ENCODE data around the gene FAN1. TPM values are rescaled to one million over a fixed set of nuclear protein-coding genes. Genes with fewer than 3 reads are reported as not detected.
A peak's percentile ranks its signal among the peaks of the same experiment; 100 is the strongest.

FAN1 gene
- total and polyA plus RNA-seq, 2 of the 13 experiments (the other 11 are each of a cell fraction or from before 2014, with no cell fraction given) = 10.8 to 20.1 TPM

DNA sequence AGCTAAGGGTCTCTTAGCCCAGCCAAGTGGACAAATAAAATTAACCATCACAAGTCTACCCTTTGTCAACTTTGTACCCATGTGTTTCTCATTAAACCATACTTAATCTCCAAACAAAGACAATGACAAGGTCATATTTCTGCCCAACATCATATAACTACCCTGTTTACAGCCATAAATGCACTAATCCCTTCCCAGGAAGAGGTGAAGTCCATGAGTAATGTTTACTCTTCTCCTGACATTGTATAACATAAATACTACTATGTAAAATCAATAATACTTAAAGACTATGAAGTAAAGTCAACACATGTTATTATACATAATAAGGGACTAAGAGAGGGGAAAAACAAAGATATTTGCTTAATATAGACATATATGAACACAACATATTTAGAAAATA, 38.5 kb upstream of the FAN1 start (continued):
- TF ChIP-seq, protein P1, sequence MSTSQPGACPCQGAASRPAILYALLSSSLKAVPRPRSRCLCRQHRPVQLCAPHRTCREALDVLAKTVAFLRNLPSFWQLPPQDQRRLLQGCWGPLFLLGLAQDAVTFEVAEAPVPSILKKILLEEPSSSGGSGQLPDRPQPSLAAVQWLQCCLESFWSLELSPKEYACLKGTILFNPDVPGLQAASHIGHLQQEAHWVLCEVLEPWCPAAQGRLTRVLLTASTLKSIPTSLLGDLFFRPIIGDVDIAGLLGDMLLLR (CRISPR knock-in tag; IDR thresholded peaks at IDR 0.05) = no peak
- TF ChIP-seq, protein P2, sequence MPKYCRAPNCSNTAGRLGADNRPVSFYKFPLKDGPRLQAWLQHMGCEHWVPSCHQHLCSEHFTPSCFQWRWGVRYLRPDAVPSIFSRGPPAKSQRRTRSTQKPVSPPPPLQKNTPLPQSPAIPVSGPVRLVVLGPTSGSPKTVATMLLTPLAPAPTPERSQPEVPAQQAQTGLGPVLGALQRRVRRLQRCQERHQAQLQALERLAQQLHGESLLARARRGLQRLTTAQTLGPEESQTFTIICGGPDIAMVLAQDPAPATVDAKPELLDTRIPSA (CRISPR knock-in tag; IDR thresholded peaks at IDR 0.05; ENCODE audit: borderline replicate concordance) = no peak
- TF ChIP-seq MEF2D (CRISPR knock-in tag; IDR thresholded peaks at IDR 0.05) = no peak
- TF ChIP-seq MED1 (CRISPR knock-in tag; IDR thresholded peaks at IDR 0.05) = peak; percentile 63; the same call in 1 of the 2 replicates
- TF ChIP-seq IRF2 (CRISPR knock-in tag; IDR thresholded peaks at IDR 0.05) = no peak
- no peak for TF ChIP-seq PRMT3 (CRISPR knock-in tag; IDR thresholded peaks at IDR 0.05; ENCODE audit: borderline replicate concordance, low read depth)
- TF ChIP-seq, protein P3, sequence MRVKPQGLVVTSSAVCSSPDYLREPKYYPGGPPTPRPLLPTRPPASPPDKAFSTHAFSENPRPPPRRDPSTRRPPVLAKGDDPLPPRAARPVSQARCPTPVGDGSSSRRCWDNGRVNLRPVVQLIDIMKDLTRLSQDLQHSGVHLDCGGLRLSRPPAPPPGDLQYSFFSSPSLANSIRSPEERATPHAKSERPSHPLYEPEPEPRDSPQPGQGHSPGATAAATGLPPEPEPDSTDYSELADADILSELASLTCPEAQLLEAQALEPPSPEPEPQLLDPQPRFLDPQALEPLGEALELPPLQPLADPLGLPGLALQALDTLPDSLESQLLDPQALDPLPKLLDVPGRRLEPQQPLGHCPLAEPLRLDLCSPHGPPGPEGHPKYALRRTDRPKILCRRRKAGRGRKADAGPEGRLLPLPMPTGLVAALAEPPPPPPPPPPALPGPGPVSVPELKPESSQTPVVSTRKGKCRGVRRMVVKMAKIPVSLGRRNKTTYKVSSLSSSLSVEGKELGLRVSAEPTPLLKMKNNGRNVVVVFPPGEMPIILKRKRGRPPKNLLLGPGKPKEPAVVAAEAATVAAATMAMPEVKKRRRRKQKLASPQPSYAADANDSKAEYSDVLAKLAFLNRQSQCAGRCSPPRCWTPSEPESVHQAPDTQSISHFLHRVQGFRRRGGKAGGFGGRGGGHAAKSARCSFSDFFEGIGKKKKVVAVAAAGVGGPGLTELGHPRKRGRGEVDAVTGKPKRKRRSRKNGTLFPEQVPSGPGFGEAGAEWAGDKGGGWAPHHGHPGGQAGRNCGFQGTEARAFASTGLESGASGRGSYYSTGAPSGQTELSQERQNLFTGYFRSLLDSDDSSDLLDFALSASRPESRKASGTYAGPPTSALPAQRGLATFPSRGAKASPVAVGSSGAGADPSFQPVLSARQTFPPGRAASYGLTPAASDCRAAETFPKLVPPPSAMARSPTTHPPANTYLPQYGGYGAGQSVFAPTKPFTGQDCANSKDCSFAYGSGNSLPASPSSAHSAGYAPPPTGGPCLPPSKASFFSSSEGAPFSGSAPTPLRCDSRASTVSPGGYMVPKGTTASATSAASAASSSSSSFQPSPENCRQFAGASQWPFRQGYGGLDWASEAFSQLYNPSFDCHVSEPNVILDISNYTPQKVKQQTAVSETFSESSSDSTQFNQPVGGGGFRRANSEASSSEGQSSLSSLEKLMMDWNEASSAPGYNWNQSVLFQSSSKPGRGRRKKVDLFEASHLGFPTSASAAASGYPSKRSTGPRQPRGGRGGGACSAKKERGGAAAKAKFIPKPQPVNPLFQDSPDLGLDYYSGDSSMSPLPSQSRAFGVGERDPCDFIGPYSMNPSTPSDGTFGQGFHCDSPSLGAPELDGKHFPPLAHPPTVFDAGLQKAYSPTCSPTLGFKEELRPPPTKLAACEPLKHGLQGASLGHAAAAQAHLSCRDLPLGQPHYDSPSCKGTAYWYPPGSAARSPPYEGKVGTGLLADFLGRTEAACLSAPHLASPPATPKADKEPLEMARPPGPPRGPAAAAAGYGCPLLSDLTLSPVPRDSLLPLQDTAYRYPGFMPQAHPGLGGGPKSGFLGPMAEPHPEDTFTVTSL (CRISPR knock-in tag; IDR thresholded peaks at IDR 0.05; ENCODE audit: borderline replicate concordance) = peak; percentile 28; the same call in 1 of the 2 replicates
- TF ChIP-seq, protein P4, sequence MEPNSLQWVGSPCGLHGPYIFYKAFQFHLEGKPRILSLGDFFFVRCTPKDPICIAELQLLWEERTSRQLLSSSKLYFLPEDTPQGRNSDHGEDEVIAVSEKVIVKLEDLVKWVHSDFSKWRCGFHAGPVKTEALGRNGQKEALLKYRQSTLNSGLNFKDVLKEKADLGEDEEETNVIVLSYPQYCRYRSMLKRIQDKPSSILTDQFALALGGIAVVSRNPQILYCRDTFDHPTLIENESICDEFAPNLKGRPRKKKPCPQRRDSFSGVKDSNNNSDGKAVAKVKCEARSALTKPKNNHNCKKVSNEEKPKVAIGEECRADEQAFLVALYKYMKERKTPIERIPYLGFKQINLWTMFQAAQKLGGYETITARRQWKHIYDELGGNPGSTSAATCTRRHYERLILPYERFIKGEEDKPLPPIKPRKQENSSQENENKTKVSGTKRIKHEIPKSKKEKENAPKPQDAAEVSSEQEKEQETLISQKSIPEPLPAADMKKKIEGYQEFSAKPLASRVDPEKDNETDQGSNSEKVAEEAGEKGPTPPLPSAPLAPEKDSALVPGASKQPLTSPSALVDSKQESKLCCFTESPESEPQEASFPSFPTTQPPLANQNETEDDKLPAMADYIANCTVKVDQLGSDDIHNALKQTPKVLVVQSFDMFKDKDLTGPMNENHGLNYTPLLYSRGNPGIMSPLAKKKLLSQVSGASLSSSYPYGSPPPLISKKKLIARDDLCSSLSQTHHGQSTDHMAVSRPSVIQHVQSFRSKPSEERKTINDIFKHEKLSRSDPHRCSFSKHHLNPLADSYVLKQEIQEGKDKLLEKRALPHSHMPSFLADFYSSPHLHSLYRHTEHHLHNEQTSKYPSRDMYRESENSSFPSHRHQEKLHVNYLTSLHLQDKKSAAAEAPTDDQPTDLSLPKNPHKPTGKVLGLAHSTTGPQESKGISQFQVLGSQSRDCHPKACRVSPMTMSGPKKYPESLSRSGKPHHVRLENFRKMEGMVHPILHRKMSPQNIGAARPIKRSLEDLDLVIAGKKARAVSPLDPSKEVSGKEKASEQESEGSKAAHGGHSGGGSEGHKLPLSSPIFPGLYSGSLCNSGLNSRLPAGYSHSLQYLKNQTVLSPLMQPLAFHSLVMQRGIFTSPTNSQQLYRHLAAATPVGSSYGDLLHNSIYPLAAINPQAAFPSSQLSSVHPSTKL (CRISPR knock-in tag; IDR thresholded peaks at IDR 0.05) = peak; percentile 87
- TF ChIP-seq, protein P5, sequence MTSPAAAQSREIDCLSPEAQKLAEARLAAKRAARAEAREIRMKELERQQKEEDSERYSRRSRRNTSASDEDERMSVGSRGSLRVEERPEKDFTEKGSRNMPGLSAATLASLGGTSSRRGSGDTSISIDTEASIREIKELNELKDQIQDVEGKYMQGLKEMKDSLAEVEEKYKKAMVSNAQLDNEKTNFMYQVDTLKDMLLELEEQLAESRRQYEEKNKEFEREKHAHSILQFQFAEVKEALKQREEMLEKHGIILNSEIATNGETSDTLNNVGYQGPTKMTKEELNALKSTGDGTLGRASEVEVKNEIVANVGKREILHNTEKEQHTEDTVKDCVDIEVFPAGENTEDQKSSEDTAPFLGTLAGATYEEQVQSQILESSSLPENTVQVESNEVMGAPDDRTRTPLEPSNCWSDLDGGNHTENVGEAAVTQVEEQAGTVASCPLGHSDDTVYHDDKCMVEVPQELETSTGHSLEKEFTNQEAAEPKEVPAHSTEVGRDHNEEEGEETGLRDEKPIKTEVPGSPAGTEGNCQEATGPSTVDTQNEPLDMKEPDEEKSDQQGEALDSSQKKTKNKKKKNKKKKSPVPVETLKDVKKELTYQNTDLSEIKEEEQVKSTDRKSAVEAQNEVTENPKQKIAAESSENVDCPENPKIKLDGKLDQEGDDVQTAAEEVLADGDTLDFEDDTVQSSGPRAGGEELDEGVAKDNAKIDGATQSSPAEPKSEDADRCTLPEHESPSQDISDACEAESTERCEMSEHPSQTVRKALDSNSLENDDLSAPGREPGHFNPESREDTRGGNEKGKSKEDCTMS (CRISPR knock-in tag; conservative IDR thresholded peaks at IDR 0.05) = no peak
- no peak for TF ChIP-seq GATAD1 (CRISPR knock-in tag; IDR thresholded peaks at IDR 0.05)
- TF ChIP-seq, protein P6, sequence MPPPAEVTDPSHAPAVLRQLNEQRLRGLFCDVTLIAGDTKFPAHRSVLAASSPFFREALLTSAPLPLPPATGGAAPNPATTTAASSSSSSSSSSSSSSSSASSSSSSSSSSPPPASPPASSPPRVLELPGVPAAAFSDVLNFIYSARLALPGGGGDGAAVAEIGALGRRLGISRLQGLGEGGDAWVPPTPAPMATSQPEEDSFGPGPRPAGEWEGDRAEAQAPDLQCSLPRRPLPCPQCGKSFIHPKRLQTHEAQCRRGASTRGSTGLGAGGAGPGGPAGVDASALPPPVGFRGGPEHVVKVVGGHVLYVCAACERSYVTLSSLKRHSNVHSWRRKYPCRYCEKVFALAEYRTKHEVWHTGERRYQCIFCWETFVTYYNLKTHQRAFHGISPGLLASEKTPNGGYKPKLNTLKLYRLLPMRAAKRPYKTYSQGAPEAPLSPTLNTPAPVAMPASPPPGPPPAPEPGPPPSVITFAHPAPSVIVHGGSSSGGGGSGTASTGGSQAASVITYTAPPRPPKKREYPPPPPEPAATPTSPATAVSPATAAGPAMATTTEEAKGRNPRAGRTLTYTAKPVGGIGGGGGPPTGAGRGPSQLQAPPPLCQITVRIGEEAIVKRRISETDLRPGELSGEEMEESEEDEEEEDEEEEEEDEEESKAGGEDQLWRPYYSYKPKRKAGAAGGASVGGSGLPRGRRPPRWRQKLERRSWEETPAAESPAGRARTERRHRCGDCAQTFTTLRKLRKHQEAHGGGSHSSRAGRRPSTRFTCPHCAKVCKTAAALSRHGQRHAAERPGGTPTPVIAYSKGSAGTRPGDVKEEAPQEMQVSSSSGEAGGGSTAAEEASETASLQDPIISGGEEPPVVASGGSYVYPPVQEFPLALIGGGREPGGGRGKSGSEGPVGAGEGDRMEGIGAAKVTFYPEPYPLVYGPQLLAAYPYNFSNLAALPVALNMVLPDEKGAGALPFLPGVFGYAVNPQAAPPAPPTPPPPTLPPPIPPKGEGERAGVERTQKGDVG (CRISPR knock-in tag; IDR thresholded peaks at IDR 0.05; ENCODE audit: borderline replicate concordance) = no peak
- peak; percentile 65; the same call in 1 of the 2 replicates for TF ChIP-seq NCOA2 (CRISPR knock-in tag; IDR thresholded peaks at IDR 0.05)
